ENCODE measurements around the gene TRIO.

GRCh38 chr5:14383923-14384322, 240.8 kb downstream of the TRIO start:
- TF ChIP-seq, protein P1, sequence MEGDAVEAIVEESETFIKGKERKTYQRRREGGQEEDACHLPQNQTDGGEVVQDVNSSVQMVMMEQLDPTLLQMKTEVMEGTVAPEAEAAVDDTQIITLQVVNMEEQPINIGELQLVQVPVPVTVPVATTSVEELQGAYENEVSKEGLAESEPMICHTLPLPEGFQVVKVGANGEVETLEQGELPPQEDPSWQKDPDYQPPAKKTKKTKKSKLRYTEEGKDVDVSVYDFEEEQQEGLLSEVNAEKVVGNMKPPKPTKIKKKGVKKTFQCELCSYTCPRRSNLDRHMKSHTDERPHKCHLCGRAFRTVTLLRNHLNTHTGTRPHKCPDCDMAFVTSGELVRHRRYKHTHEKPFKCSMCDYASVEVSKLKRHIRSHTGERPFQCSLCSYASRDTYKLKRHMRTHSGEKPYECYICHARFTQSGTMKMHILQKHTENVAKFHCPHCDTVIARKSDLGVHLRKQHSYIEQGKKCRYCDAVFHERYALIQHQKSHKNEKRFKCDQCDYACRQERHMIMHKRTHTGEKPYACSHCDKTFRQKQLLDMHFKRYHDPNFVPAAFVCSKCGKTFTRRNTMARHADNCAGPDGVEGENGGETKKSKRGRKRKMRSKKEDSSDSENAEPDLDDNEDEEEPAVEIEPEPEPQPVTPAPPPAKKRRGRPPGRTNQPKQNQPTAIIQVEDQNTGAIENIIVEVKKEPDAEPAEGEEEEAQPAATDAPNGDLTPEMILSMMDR (conservative IDR thresholded peaks at IDR 0.05; ENCODE audit: low read depth, low read length): no peak
- TF ChIP-seq EZH2 (IDR thresholded peaks at IDR 0.05; ENCODE audit: borderline replicate concordance, low read depth, low read length, poor library complexity, severe bottlenecking): no peak

Data from A673 (cell line).